Stomach (tissue), 9 donors: Measurements from ENCODE around the gene RPS27. TPM values are rescaled to one million over a fixed set of nuclear protein-coding genes. Genes with fewer than 3 reads are reported as not detected.
"Not testable (repeated sequence)": the region's sequence is repeated elsewhere in the genome, so short reads cannot be mapped to it uniquely, and the experiment has no call there.

Source experiments
- DNase-seq, 2 donors: peaks; one replicate each; pipeline versions ENCODE4 v3.0.0 to v3.0.0-alpha.2; 2013 to 2019
- H3K27ac ChIP-seq, 5 donors: fragments of 200-600 bp in 4 of 5; sonication (generic) in 4 of 5; one replicate each; pipeline ENCODE4 v1.5.1; 2013 to 2019; ENCODE audit warnings: mild to moderate bottlenecking in 1 of 5, moderate library complexity in 1 of 5
- H3K27me3 ChIP-seq, 3 donors: fragments of 200-600 bp; sonication (generic); one replicate each; pipeline ENCODE4 v1.5.1; 2017 to 2019; ENCODE audit warnings: mixed run types in 1 of 3
- H3K36me3 ChIP-seq, 4 donors: fragments of 200-600 bp; sonication (generic); 1 replicate in 3 of 4; 2 replicates in 1 of 4; pipeline ENCODE4 v1.5.1; 2016 to 2019
- H3K4me1 ChIP-seq, 4 donors: fragments of 200-600 bp; sonication (generic); one replicate each; pipeline ENCODE4 v1.5.1; 2016 to 2019
- H3K4me3 ChIP-seq, 4 donors: fragments of 200-600 bp; sonication (generic) in 3 of 4; one replicate each; pipeline ENCODE4 v1.5.1; 2016 to 2019; ENCODE audit warnings: mild to moderate bottlenecking in 1 of 4
- H3K9me3 ChIP-seq, 4 donors: fragments of 200-600 bp; sonication (generic); one replicate each; pipeline ENCODE4 v1.5.1; 2016 to 2019
- EP300 ChIP-seq: sonication (generic); formaldehyde crosslinking; IDR thresholded peaks from one replicate; pipeline ENCODE4 v1.6.1; 2017; ENCODE audit warnings: antibody characterized with exemption
- POLR2A ChIP-seq, 4 donors: fragments of 450-650 bp; IDR thresholded peaks; one replicate each; pipeline ENCODE4 v1.6.1; 2016; ENCODE audit warnings: antibody characterized with exemption in 4 of 4, control low read depth in 2 of 4, mild to moderate bottlenecking in 1 of 4, moderate library complexity in 1 of 4
- POLR2AphosphoS5 ChIP-seq, 3 donors: sonication (generic); formaldehyde crosslinking; IDR thresholded peaks; one replicate each; pipeline ENCODE4 v1.6.1; 2016; ENCODE audit warnings: antibody characterized with exemption in 3 of 3
- WGBS, 5 donors: extraction: QIAGEN DNeasy Blood & Tissue Kit in 3 of 5; methylation state at CpG; one replicate each; pipeline versions ENCODE4 v1.1.5 to v1.1.7; 2013 to 2018; 5-methylcytosine and 5-hydroxymethylcytosine counted together
- intact Hi-C: fragments of 100-400 bp; cut with DNase I; formaldehyde crosslinking; loops from one replicate; pipeline ENCODE4 v1.15.1; 2023; ENCODE audit warnings: low total_unique reads
- polyA plus RNA-seq, 3 donors: library from polyadenylated mRNA; stranded (reverse); fragments of 200-250 nt; gene quantifications; one replicate each; pipeline ENCODE4 v1.2.3, GENCODE V29; 2013
- total RNA-seq, 5 donors: library from RNA; depleted of rRNA; stranded (reverse); fragments of >200 nt; gene quantifications; one replicate each; pipeline versions ENCODE4 v1.1.0 to v1.2.3, GENCODE V29; 2014 to 2016
- TF ChIP-seq, protein P1 (sequence below), 7 experiments: fragments of 450-650 bp in 4 of 7; fragments of 200-600 bp in 3 of 7; sonication (generic) in 3 of 7; IDR thresholded peaks; one replicate each; pipeline ENCODE4 v1.5.1; 2016 to 2019; ENCODE audit warnings: antibody characterized with exemption in 7 of 7, control low read depth in 2 of 7, mild to moderate bottlenecking in 1 of 7
- donor health status: healthy with polysubstance abuse.
- donor health status: Bipolar disorder and iron deficiency.
- donor health status: healthy.

Gene RPS27
- total and polyA plus RNA-seq, 8 donors = 43.4 to 21,142 (median 2,759) TPM

- no peak overlapping the region for H3K4me3 ChIP-seq
- TF ChIP-seq POLR2A (IDR thresholded peaks at IDR 0.05) = no peak
- no peak for TF ChIP-seq EP300
- TF ChIP-seq POLR2AphosphoS5 (IDR thresholded peaks at IDR 0.05) = no peak
- TF ChIP-seq, protein P1, sequence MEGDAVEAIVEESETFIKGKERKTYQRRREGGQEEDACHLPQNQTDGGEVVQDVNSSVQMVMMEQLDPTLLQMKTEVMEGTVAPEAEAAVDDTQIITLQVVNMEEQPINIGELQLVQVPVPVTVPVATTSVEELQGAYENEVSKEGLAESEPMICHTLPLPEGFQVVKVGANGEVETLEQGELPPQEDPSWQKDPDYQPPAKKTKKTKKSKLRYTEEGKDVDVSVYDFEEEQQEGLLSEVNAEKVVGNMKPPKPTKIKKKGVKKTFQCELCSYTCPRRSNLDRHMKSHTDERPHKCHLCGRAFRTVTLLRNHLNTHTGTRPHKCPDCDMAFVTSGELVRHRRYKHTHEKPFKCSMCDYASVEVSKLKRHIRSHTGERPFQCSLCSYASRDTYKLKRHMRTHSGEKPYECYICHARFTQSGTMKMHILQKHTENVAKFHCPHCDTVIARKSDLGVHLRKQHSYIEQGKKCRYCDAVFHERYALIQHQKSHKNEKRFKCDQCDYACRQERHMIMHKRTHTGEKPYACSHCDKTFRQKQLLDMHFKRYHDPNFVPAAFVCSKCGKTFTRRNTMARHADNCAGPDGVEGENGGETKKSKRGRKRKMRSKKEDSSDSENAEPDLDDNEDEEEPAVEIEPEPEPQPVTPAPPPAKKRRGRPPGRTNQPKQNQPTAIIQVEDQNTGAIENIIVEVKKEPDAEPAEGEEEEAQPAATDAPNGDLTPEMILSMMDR (IDR thresholded peaks at IDR 0.05) = no peak
- DNase-seq = no peak
- H3K9me3 ChIP-seq = no peaks in the 10 kb centered on the region
- H3K4me1 ChIP-seq = peaks cover 0 to 17% (median 4%) of the 10 kb centered on the region in 4 donors
- H3K27me3 ChIP-seq = no peaks in the 10 kb centered on the region
- 57 to 71% (median 67%) methylated on average over 4 of the region's 4 CpGs for WGBS, 5 donors
- intact Hi-C loops = no loop called here
- H3K27ac ChIP-seq = peak overlapping the region in 1 of 5 donors; percentile 59
- peaks cover 0 to 9% (median 6%) of the 10 kb centered on the region in 4 donors for H3K36me3 ChIP-seq
Measured at GRCh38 chr1:154000420-154000819, 9.9 kb downstream of the RPS27 start.

DNA sequence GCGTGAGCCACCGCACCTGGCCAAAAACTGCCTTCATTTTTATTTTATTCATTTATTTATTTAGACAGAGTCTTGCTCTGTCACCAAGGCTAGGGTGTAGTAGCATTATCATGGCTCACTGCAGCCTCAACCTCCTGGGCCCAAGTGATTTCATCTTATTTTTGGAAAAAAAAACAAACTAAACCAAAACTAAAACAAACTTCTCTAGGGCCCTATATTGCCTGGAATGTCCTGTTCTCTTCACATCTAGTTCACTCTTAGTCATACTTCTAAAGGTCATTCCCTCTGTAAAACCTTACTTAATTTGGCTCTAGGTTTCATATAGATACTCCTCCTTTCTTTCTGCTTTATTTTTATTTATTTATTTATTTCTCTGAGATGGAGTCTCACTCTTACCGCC lies 15.6 kb downstream of the RPS27 start:
- no peaks in the 10 kb centered on the region for H3K27me3 ChIP-seq
- peaks cover 0 to 8% (median 1%) of the 10 kb centered on the region in 4 donors for H3K4me1 ChIP-seq
- H3K4me3 ChIP-seq = no peak overlapping the region
- H3K27ac ChIP-seq = no peak overlapping the region
- WGBS, 5 donors = 82 to 95% (median 94%) methylated on average over 3 of the region's 3 CpGs
- no peaks in the 10 kb centered on the region for H3K9me3 ChIP-seq
- intact Hi-C loops = no loop called here
- H3K36me3 ChIP-seq = no peaks in the 10 kb centered on the region
- no peak for DNase-seq
- TF ChIP-seq EP300 = no peak
- TF ChIP-seq, protein P1 (IDR thresholded peaks at IDR 0.05) = no peak
- no peak for TF ChIP-seq POLR2AphosphoS5 (IDR thresholded peaks at IDR 0.05)
- no peak for TF ChIP-seq POLR2A (IDR thresholded peaks at IDR 0.05)

- Histone ChIP-seq H3K36me3 (no peaks in the 10 kb centered on the region), H3K4me3 (no peak overlapping the region), H3K9me3 (no peaks in the 10 kb centered on the region), H3K27ac (no peak overlapping the region), H3K4me1 (no peaks in the 10 kb centered on the region), H3K27me3 (no peaks in the 10 kb centered on the region)
- no peak for DNase-seq
- intact Hi-C loops = no loop called here
- TF ChIP-seq, protein P1 (IDR thresholded peaks at IDR 0.05) = no peak
- TF ChIP-seq POLR2A (IDR thresholded peaks at IDR 0.05) (no peak), EP300 (no peak), POLR2AphosphoS5 (IDR thresholded peaks at IDR 0.05) (no peak)
- 63 to 85% (median 81%) methylated on average over 1 of the region's 1 CpG for WGBS, 5 donors
Measured at GRCh38 chr1:154012129-154012528, 21.6 kb downstream of the RPS27 start.

GRCh38 chr1:154012543-154012942 lies 22.0 kb downstream of the RPS27 start:
- H3K4me3 ChIP-seq, H3K27me3 ChIP-seq, H3K9me3 ChIP-seq, intact Hi-C loops, H3K4me1 ChIP-seq, H3K36me3 ChIP-seq, DNase-seq, H3K27ac ChIP-seq: not testable (repeated sequence)
- 90 to 96% (median 95%) methylated on average over 10 to 14 of the region's 14 CpGs for WGBS, 5 donors

DNA sequence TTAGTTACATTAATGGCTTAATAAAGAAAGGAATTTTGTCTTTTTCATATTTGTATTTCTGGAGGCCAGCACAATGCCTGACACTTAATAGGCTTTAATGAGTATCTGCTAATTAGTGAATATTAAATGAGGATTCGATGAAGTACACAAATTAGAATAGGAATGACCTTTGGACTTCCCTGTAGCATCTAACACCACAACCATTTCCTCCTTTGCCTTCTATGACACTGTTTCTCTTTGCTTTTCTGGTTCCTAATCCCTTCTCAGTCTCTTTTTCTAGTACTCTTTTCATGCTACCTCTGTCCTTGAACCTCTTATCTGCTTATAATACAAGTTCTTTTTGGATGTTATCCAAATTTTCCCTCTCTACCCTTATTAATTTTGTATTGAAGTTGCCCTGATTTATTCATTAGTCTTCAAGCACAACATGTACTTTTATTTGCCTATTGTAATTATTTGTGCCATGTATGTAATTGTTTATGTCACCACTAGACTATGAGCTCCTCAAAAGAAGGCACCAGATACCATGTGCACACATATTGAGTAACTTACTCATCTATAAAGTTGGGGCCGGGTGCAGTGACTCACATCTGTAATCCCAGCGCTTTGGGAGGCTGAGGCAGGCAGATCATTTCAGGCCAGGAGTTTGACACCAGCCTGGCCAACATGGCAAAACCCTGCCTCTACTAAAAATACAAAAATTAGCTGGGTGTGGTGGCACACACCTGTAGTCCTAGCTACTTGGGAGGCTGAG lies 23.8 kb downstream of the RPS27 start:
- Histone ChIP-seq H3K27me3 (no peaks in the 10 kb centered on the region), H3K9me3 (no peaks in the 10 kb centered on the region), H3K36me3 (no peaks in the 10 kb centered on the region), H3K4me3 (no peak overlapping the region), H3K4me1 (no peaks in the 10 kb centered on the region), H3K27ac (no peak overlapping the region)
- WGBS, 5 donors = 62 to 76% (median 74%) methylated on average over 3 of the region's 3 CpGs
- no peak for DNase-seq
- intact Hi-C loops = no loop called here
- TF ChIP-seq POLR2A (IDR thresholded peaks at IDR 0.05) (no peak), EP300 (no peak)
- TF ChIP-seq, protein P1 (IDR thresholded peaks at IDR 0.05) = no peak
